Measurements from ENCODE around the gene STEAP1.

DNA sequence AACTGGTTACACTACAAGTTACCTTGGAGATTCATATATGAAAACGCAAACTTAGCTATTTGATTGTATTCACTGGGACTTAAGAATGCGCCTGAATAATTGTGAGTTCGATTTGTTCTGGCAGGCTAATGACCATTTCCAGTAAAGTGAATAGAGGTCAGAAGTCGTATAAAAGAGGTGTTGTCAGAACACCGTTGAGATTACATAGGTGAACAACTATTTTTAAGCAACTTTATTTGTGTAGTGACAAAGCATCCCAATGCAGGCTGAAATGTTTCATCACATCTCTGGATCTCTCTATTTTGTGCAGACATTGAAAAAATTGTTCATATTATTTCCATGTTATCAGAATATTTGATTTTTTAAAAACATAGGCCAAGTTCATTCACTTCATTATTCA is 9.3 kb downstream of the STEAP1 start:
- TF ChIP-seq, protein P1, sequence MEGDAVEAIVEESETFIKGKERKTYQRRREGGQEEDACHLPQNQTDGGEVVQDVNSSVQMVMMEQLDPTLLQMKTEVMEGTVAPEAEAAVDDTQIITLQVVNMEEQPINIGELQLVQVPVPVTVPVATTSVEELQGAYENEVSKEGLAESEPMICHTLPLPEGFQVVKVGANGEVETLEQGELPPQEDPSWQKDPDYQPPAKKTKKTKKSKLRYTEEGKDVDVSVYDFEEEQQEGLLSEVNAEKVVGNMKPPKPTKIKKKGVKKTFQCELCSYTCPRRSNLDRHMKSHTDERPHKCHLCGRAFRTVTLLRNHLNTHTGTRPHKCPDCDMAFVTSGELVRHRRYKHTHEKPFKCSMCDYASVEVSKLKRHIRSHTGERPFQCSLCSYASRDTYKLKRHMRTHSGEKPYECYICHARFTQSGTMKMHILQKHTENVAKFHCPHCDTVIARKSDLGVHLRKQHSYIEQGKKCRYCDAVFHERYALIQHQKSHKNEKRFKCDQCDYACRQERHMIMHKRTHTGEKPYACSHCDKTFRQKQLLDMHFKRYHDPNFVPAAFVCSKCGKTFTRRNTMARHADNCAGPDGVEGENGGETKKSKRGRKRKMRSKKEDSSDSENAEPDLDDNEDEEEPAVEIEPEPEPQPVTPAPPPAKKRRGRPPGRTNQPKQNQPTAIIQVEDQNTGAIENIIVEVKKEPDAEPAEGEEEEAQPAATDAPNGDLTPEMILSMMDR (IDR thresholded peaks at IDR 0.05) = no peak
- TF ChIP-seq POLR2AphosphoS5 (IDR thresholded peaks at IDR 0.05) = no peak
- no peak for TF ChIP-seq EP300 (IDR thresholded peaks at IDR 0.05)

Measured in suprapubic skin (tissue), 4 donors.